Measurements from ENCODE around the gene ICAM1. TPM values are rescaled to one million over a fixed set of nuclear protein-coding genes. Genes with fewer than 3 reads are reported as not detected.

Gene ICAM1
- total and polyA plus RNA-seq, 10 of the 15 experiments (the other 5 are each of a cell fraction or from before 2014, with no cell fraction given) = 7.6 to 115 (median 60.2) TPM

DNA sequence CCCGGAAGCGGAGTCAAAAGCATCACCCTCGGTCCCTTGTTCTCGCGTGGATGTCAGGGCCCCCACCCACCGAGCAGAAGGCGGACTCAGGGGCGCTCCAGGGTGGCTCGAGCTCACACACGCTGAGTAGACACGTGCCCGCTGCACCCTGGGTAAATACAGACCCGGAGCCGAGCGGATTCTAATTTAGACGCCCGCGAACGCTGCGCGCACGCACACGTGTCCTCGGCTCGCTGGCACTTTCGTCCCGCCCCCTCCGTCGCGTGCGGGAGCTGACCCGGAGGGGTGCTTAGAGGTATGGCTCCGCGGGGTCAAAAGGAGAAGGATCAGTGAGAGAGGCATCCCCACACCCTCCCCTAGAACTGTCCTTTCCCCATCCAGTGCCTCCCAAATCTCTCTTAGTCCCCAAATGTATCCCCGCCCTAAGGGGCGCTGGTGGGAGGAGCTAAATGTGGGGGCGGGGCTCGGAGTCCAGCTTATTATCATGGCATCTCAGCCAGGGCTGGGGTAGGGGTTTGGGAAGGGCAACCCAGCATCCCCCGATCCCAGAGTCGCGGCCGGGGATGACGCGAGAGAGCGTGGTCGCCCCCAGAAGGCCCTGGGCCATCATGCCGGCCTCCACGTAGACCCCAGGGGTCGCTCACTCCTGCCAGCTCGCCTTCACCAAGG lies 18.4 kb downstream of the ICAM1 start (continued):
- TF ChIP-seq, protein P1, sequence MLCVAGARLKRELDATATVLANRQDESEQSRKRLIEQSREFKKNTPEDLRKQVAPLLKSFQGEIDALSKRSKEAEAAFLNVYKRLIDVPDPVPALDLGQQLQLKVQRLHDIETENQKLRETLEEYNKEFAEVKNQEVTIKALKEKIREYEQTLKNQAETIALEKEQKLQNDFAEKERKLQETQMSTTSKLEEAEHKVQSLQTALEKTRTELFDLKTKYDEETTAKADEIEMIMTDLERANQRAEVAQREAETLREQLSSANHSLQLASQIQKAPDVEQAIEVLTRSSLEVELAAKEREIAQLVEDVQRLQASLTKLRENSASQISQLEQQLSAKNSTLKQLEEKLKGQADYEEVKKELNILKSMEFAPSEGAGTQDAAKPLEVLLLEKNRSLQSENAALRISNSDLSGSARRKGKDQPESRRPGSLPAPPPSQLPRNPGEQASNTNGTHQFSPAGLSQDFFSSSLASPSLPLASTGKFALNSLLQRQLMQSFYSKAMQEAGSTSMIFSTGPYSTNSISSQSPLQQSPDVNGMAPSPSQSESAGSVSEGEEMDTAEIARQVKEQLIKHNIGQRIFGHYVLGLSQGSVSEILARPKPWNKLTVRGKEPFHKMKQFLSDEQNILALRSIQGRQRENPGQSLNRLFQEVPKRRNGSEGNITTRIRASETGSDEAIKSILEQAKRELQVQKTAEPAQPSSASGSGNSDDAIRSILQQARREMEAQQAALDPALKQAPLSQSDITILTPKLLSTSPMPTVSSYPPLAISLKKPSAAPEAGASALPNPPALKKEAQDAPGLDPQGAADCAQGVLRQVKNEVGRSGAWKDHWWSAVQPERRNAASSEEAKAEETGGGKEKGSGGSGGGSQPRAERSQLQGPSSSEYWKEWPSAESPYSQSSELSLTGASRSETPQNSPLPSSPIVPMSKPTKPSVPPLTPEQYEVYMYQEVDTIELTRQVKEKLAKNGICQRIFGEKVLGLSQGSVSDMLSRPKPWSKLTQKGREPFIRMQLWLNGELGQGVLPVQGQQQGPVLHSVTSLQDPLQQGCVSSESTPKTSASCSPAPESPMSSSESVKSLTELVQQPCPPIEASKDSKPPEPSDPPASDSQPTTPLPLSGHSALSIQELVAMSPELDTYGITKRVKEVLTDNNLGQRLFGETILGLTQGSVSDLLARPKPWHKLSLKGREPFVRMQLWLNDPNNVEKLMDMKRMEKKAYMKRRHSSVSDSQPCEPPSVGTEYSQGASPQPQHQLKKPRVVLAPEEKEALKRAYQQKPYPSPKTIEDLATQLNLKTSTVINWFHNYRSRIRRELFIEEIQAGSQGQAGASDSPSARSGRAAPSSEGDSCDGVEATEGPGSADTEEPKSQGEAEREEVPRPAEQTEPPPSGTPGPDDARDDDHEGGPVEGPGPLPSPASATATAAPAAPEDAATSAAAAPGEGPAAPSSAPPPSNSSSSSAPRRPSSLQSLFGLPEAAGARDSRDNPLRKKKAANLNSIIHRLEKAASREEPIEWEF (IDR thresholded peaks at IDR 0.05; ENCODE audit: insufficient replicate concordance, low read depth, low read length) = no peak
- TF ChIP-seq NR2C2 (IDR thresholded peaks at IDR 0.05; ENCODE audit: borderline replicate concordance, control insufficient read depth, insufficient read length, low read depth) (no peak), SPI1 (IDR thresholded peaks at IDR 0.05; ENCODE audit: borderline replicate concordance, insufficient read depth, low read depth, low read length) (no peak), NR2C1 (IDR thresholded peaks at IDR 0.05) (no peak), EED (IDR thresholded peaks at IDR 0.05; ENCODE audit: low read depth) (no peak), SUZ12 (IDR thresholded peaks at IDR 0.05; ENCODE audit: unreplicated experiment) (no peak), TBL1XR1 (IDR thresholded peaks at IDR 0.05; ENCODE audit: low read depth, low read length) (no peak), RFX5 (IDR thresholded peaks at IDR 0.05; ENCODE audit: low read depth, low read length) (no peak), EZH2 (IDR thresholded peaks at IDR 0.05; ENCODE audit: borderline replicate concordance, control insufficient read depth, low read depth, low read length) (no peak), CHD2 (IDR thresholded peaks at IDR 0.05; ENCODE audit: borderline replicate concordance, low read depth, low read length) (peak; percentile 24; the same call in 1 of the 2 replicates), SMAD5 (IDR thresholded peaks at IDR 0.05; ENCODE audit: low read depth) (no peak), RUNX3 (IDR thresholded peaks at IDR 0.05; ENCODE audit: low read length) (no peak), RAD51 (IDR thresholded peaks at IDR 0.05) (peak; percentile 74), CBFB (IDR thresholded peaks at IDR 0.05; ENCODE audit: low read depth) (no peak), FOXK2 (IDR thresholded peaks at IDR 0.05) (no peak; the same call in 1 of the 2 replicates), BACH1 (IDR thresholded peaks at IDR 0.05; ENCODE audit: borderline replicate concordance) (no peak), ZNF384 (IDR thresholded peaks at IDR 0.05; ENCODE audit: borderline replicate concordance, low read depth, low read length) (no peak), YY1 (IDR thresholded peaks at IDR 0.05; ENCODE audit: low read depth, low read length) (no peak)
- TF ChIP-seq, protein P2, sequence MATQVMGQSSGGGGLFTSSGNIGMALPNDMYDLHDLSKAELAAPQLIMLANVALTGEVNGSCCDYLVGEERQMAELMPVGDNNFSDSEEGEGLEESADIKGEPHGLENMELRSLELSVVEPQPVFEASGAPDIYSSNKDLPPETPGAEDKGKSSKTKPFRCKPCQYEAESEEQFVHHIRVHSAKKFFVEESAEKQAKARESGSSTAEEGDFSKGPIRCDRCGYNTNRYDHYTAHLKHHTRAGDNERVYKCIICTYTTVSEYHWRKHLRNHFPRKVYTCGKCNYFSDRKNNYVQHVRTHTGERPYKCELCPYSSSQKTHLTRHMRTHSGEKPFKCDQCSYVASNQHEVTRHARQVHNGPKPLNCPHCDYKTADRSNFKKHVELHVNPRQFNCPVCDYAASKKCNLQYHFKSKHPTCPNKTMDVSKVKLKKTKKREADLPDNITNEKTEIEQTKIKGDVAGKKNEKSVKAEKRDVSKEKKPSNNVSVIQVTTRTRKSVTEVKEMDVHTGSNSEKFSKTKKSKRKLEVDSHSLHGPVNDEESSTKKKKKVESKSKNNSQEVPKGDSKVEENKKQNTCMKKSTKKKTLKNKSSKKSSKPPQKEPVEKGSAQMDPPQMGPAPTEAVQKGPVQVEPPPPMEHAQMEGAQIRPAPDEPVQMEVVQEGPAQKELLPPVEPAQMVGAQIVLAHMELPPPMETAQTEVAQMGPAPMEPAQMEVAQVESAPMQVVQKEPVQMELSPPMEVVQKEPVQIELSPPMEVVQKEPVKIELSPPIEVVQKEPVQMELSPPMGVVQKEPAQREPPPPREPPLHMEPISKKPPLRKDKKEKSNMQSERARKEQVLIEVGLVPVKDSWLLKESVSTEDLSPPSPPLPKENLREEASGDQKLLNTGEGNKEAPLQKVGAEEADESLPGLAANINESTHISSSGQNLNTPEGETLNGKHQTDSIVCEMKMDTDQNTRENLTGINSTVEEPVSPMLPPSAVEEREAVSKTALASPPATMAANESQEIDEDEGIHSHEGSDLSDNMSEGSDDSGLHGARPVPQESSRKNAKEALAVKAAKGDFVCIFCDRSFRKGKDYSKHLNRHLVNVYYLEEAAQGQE (IDR thresholded peaks at IDR 0.05; ENCODE audit: low read depth, low read length) = no peak
- TF ChIP-seq, protein P3, sequence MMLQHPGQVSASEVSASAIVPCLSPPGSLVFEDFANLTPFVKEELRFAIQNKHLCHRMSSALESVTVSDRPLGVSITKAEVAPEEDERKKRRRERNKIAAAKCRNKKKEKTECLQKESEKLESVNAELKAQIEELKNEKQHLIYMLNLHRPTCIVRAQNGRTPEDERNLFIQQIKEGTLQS (IDR thresholded peaks at IDR 0.05; ENCODE audit: borderline replicate concordance, extremely low read depth, low read depth, low read length) = no peak
- TF ChIP-seq, protein P4, sequence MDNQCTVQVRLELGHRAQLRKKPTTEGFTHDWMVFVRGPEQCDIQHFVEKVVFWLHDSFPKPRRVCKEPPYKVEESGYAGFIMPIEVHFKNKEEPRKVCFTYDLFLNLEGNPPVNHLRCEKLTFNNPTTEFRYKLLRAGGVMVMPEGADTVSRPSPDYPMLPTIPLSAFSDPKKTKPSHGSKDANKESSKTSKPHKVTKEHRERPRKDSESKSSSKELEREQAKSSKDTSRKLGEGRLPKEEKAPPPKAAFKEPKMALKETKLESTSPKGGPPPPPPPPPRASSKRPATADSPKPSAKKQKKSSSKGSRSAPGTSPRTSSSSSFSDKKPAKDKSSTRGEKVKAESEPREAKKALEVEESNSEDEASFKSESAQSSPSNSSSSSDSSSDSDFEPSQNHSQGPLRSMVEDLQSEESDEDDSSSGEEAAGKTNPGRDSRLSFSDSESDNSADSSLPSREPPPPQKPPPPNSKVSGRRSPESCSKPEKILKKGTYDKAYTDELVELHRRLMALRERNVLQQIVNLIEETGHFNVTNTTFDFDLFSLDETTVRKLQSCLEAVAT (IDR thresholded peaks at IDR 0.05) = no peak

Data from GM12878 (cell line).